HepG2 (cell line): Measurements from ENCODE around the gene MMUT. TPM values are rescaled to one million over a fixed set of nuclear protein-coding genes. Genes with fewer than 3 reads are reported as not detected.
A peak's percentile ranks its signal among the peaks of the same experiment; 100 is the strongest.

Experiments used
- CAMTA2 ChIP-seq: sonication (generic); formaldehyde crosslinking; IDR thresholded peaks from 2 replicates; pipeline ENCODE4 v1.4.0; 2020; ENCODE audit warnings: mild to moderate bottlenecking, missing genetic modification reagents, borderline replicate concordance
- DMAP1 ChIP-seq: IDR thresholded peaks from 2 replicates; pipeline ENCODE4 v1.6.1; 2016
- HDAC6 ChIP-seq: fragments of 200-600 bp; sonication (generic); IDR thresholded peaks from 2 replicates; pipeline ENCODE4 v1.7.0; 2017; ENCODE audit warnings: mild to moderate bottlenecking, antibody characterized with exemption, low read length, low read depth
- HNRNPK ChIP-seq: fragments of 200-400 bp; formaldehyde crosslinking; IDR thresholded peaks from 2 replicates; pipeline ENCODE4 v1.6.1; 2018; ENCODE audit warnings: low read length, low read depth, moderate library complexity, mild to moderate bottlenecking; ENCODE audit not compliant: poor library complexity, severe bottlenecking
- HNRNPL ChIP-seq: fragments of 200-400 bp; formaldehyde crosslinking; IDR thresholded peaks from 2 replicates; pipeline ENCODE4 v1.6.1; 2017; ENCODE audit warnings: mild to moderate bottlenecking, low read depth, low read length
- NAIF1 ChIP-seq: sonication (generic); formaldehyde crosslinking; IDR thresholded peaks from 2 replicates; pipeline ENCODE4 v1.5.0; 2020; ENCODE audit warnings: mild to moderate bottlenecking, missing genetic modification reagents, borderline replicate concordance
- NCOA1 ChIP-seq: sonication (generic); formaldehyde crosslinking; IDR thresholded peaks from 2 replicates; pipeline ENCODE4 v1.9.0; 2021; ENCODE audit warnings: missing genetic modification reagents
- POLR2AphosphoS5 ChIP-seq: IDR thresholded peaks from 2 replicates; pipeline ENCODE4 v1.6.1; 2012; ENCODE audit warnings: low read depth, low read length
- SSRP1 ChIP-seq: IDR thresholded peaks from 2 replicates; pipeline ENCODE4 v1.6.1; 2016; ENCODE audit warnings: control low read depth
- STAT6 ChIP-seq: sonication (generic); formaldehyde crosslinking; IDR thresholded peaks from 2 replicates; pipeline ENCODE4 v1.4.0; 2020; ENCODE audit warnings: missing genetic modification reagents, mild to moderate bottlenecking, borderline replicate concordance
- ZFY ChIP-seq: sonication (generic); formaldehyde crosslinking; IDR thresholded peaks from 2 replicates; pipeline ENCODE4 v1.4.0; 2020; ENCODE audit warnings: missing genetic modification reagents
- ZNF317 ChIP-seq: sonication (generic); formaldehyde crosslinking; IDR thresholded peaks from 2 replicates; pipeline ENCODE4 v1.5.0; 2020; ENCODE audit warnings: mild to moderate bottlenecking, missing genetic modification reagents
- ZNF354B ChIP-seq: sonication (generic); formaldehyde crosslinking; IDR thresholded peaks from 2 replicates; pipeline ENCODE4 v1.8.0; 2022; ENCODE audit warnings: mild to moderate bottlenecking, missing genetic modification reagents
- ZNF660 ChIP-seq: sonication (generic); formaldehyde crosslinking; IDR thresholded peaks from 2 replicates; pipeline ENCODE4 v1.5.1; 2020; ENCODE audit warnings: mild to moderate bottlenecking, low read depth, missing genetic modification reagents, borderline replicate concordance
- ZNF746 ChIP-seq: sonication (generic); formaldehyde crosslinking; IDR thresholded peaks from 2 replicates; pipeline ENCODE4 v1.8.0; 2022; ENCODE audit warnings: mild to moderate bottlenecking, missing genetic modification reagents
- polyA plus RNA-seq, 8 experiments: library from polyadenylated mRNA; depleted of rRNA in 3 of 8; stranded (reverse) in 7 of 8; unstranded in 1 of 8; fragments of >200 nt; fragmentation: Illumina TruSeq in 4 of 8; extraction: Trizol in 4 of 8; gene quantifications; 2 replicates each; pipeline versions ENCODE4 v1.2.1 to v1.2.3, GENCODE V29; 2011 to 2016; ENCODE audit warnings: low read depth in 4 of 8, missing spikeins in 1 of 8, mixed read lengths in 1 of 8; ENCODE audit not compliant: insufficient read depth in 1 of 8
- total RNA-seq, 5 experiments: library from RNA; depleted of rRNA; stranded (reverse); fragments of >200 nt; fragmentation: Illumina TruSeq; extraction: Trizol; gene quantifications; 2 replicates each; pipeline ENCODE4 v1.2.3, GENCODE V29; 2016; ENCODE audit warnings: low read depth in 1 of 5
- TF ChIP-seq, protein P1 (sequence below): sonication (generic); formaldehyde crosslinking; IDR thresholded peaks from 2 replicates; pipeline ENCODE4 v1.4.0; 2020; ENCODE audit warnings: missing genetic modification reagents
- TF ChIP-seq, protein P2 (sequence below): IDR thresholded peaks from 2 replicates; pipeline ENCODE4 v1.4.0; 2020; ENCODE audit warnings: mild to moderate bottlenecking, missing genetic modification reagents

The MMUT gene
- total and polyA plus RNA-seq, 2 of the 13 experiments (the other 11 are each of a cell fraction or from before 2014, with no cell fraction given), result 16.1 to 20.5 TPM

DNA sequence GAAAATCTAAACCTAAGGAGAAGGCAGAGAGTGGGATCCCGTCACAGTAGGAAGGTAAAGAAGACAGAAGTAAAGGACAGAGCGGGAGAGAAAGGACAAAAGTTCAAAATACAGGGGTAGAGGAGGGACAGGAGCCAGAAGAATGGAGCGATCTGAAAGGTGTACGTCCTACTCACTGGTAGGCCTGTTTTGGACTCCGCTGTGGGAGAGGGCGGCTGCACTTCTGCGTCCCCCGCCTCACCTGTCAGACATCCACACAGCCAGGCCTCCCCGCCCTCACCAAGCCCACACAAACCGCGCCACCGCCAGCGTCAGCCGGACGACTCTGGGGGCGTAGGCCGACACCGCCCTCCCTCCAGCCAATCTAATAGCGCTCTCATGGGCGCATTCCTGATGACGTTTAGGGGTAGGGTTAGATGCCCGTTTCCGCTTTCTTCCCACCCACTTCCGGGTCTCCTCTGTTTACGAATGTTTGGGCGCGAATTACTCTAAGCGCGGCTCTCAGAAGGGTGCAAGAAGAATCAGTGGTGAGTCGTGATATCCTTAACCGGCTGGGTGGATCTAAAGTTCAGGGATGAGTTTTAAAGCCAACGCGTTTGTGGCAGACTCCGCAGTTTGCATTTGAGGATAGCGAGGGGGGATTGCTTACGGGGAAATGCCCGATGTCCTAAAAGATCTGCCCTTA is at the start of gene MMUT, which contains the start of gene CENPQ (continued):
- no peak for TF ChIP-seq STAT6 (CRISPR knock-in tag)
- no peak for TF ChIP-seq HDAC6
- TF ChIP-seq NAIF1 (CRISPR knock-in tag), result no peak
- TF ChIP-seq, protein P1, sequence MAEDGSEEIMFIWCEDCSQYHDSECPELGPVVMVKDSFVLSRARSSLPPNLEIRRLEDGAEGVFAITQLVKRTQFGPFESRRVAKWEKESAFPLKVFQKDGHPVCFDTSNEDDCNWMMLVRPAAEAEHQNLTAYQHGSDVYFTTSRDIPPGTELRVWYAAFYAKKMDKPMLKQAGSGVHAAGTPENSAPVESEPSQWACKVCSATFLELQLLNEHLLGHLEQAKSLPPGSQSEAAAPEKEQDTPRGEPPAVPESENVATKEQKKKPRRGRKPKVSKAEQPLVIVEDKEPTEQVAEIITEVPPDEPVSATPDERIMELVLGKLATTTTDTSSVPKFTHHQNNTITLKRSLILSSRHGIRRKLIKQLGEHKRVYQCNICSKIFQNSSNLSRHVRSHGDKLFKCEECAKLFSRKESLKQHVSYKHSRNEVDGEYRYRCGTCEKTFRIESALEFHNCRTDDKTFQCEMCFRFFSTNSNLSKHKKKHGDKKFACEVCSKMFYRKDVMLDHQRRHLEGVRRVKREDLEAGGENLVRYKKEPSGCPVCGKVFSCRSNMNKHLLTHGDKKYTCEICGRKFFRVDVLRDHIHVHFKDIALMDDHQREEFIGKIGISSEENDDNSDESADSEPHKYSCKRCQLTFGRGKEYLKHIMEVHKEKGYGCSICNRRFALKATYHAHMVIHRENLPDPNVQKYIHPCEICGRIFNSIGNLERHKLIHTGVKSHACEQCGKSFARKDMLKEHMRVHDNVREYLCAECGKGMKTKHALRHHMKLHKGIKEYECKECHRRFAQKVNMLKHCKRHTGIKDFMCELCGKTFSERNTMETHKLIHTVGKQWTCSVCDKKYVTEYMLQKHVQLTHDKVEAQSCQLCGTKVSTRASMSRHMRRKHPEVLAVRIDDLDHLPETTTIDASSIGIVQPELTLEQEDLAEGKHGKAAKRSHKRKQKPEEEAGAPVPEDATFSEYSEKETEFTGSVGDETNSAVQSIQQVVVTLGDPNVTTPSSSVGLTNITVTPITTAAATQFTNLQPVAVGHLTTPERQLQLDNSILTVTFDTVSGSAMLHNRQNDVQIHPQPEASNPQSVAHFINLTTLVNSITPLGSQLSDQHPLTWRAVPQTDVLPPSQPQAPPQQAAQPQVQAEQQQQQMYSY (CRISPR knock-in tag), result no peak
- TF ChIP-seq POLR2AphosphoS5, result peak; percentile 90
- peak; percentile 81; the same call in 1 of the 2 replicates for TF ChIP-seq ZNF317
- TF ChIP-seq ZNF354B (CRISPR knock-in tag), result peak; percentile 76; the same call in 1 of the 2 replicates
- TF ChIP-seq NCOA1 (CRISPR knock-in tag), result peak; percentile 70; the same call in 1 of the 2 replicates
- TF ChIP-seq, protein P2, sequence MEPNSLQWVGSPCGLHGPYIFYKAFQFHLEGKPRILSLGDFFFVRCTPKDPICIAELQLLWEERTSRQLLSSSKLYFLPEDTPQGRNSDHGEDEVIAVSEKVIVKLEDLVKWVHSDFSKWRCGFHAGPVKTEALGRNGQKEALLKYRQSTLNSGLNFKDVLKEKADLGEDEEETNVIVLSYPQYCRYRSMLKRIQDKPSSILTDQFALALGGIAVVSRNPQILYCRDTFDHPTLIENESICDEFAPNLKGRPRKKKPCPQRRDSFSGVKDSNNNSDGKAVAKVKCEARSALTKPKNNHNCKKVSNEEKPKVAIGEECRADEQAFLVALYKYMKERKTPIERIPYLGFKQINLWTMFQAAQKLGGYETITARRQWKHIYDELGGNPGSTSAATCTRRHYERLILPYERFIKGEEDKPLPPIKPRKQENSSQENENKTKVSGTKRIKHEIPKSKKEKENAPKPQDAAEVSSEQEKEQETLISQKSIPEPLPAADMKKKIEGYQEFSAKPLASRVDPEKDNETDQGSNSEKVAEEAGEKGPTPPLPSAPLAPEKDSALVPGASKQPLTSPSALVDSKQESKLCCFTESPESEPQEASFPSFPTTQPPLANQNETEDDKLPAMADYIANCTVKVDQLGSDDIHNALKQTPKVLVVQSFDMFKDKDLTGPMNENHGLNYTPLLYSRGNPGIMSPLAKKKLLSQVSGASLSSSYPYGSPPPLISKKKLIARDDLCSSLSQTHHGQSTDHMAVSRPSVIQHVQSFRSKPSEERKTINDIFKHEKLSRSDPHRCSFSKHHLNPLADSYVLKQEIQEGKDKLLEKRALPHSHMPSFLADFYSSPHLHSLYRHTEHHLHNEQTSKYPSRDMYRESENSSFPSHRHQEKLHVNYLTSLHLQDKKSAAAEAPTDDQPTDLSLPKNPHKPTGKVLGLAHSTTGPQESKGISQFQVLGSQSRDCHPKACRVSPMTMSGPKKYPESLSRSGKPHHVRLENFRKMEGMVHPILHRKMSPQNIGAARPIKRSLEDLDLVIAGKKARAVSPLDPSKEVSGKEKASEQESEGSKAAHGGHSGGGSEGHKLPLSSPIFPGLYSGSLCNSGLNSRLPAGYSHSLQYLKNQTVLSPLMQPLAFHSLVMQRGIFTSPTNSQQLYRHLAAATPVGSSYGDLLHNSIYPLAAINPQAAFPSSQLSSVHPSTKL (CRISPR knock-in tag), result peak; percentile 89
- peak; percentile 94 for TF ChIP-seq DMAP1 (CRISPR knock-in tag)
- no peak for TF ChIP-seq ZNF660
- no peak; the same call in 1 of the 2 replicates for TF ChIP-seq CAMTA2 (CRISPR knock-in tag)
- TF ChIP-seq ZFY (CRISPR knock-in tag), result peak; percentile 89
- peak; percentile 90; the same call in 1 of the 2 replicates for TF ChIP-seq SSRP1 (CRISPR knock-in tag)
- TF ChIP-seq HNRNPL, result no peak
- TF ChIP-seq HNRNPK, result no peak
- TF ChIP-seq ZNF746 (CRISPR knock-in tag), result 0 out of 2 replicates have a peak, but pooled peaks have one; percentile 33
